ENCODE data around the gene ELAPOR1.
A peak's percentile ranks its signal among the peaks of the same experiment; 100 is the strongest.

Gene ELAPOR1

GRCh38 chr1:109090196-109091077 is 23.5 kb upstream of the ELAPOR1 start, which contains the start of gene TMEM167B:
Gene TMEM167B, plus strand, starts transcription at chr1:109090764. Its CDS starts 109 bp downstream, at chr1:109090873.
- peak within 1 kb of the TSS; percentile 92 for H3K4me3 Mint-ChIP-seq
- H3K27me3 Mint-ChIP-seq: no peaks in the 10 kb centered on the region
- ATAC-seq: peak; percentile 93
- no peaks in the 10 kb centered on the region for H3K36me3 Mint-ChIP-seq
- peaks cover 18% of the 10 kb centered on the region for H3K4me1 Mint-ChIP-seq
- H3K9me3 Mint-ChIP-seq: no peaks in the 10 kb centered on the region
- peak within 1 kb of the TSS; percentile 100 for H3K27ac Mint-ChIP-seq

GRCh38 chr1:109091078-109091838 is 22.7 kb upstream of the ELAPOR1 start:
- Mint-ChIP-seq H3K9me3 (no peaks in the 10 kb centered on the region), H3K27ac (peak overlapping the region; percentile 100), H3K36me3 (no peaks in the 10 kb centered on the region), H3K4me3 (peak overlapping the region; percentile 92), H3K27me3 (no peaks in the 10 kb centered on the region), H3K4me1 (peaks cover 18% of the 10 kb centered on the region)
- peak; percentile 76 for ATAC-seq

- Mint-ChIP-seq H3K27me3 (no peaks in the 10 kb centered on the region), H3K4me3 (peak overlapping the region; percentile 92), H3K4me1 (peaks cover 18% of the 10 kb centered on the region), H3K36me3 (no peaks in the 10 kb centered on the region), H3K9me3 (no peaks in the 10 kb centered on the region), H3K27ac (peak overlapping the region; percentile 100)
- ATAC-seq: no peak
These were observed 22.1 kb upstream of the ELAPOR1 start for GRCh38 chr1:109091839-109092193.

- H3K36me3 Mint-ChIP-seq: no peaks in the 10 kb centered on the region
- no peaks in the 10 kb centered on the region for H3K27me3 Mint-ChIP-seq
- ATAC-seq: no peak
- H3K4me1 Mint-ChIP-seq: peaks cover 22% of the 10 kb centered on the region
- H3K9me3 Mint-ChIP-seq: no peaks in the 10 kb centered on the region
- H3K27ac Mint-ChIP-seq: no peak overlapping the region
- H3K4me3 Mint-ChIP-seq: no peak overlapping the region
These were observed 19.5 kb upstream of the ELAPOR1 start for GRCh38 chr1:109094377-109094803.

- no peaks in the 10 kb centered on the region for H3K9me3 Mint-ChIP-seq
- H3K4me3 Mint-ChIP-seq: no peak overlapping the region
- H3K27ac Mint-ChIP-seq: no peak overlapping the region
- no peak for ATAC-seq
- H3K36me3 Mint-ChIP-seq: no peaks in the 10 kb centered on the region
- no peaks in the 10 kb centered on the region for H3K27me3 Mint-ChIP-seq
- H3K4me1 Mint-ChIP-seq: peaks cover 24% of the 10 kb centered on the region
These were observed 19.0 kb upstream of the ELAPOR1 start for GRCh38 chr1:109094871-109095270.

GRCh38 chr1:109095631-109096030 is 18.3 kb upstream of the ELAPOR1 start:
- H3K27me3 Mint-ChIP-seq: no peaks in the 10 kb centered on the region
- ATAC-seq: no peak

GRCh38 chr1:109096120-109096519 is 17.8 kb upstream of the ELAPOR1 start:
- H3K4me3 Mint-ChIP-seq: no peak overlapping the region
- H3K9me3 Mint-ChIP-seq: no peaks in the 10 kb centered on the region
- no peaks in the 10 kb centered on the region for H3K27me3 Mint-ChIP-seq
- H3K27ac Mint-ChIP-seq: no peak overlapping the region
- ATAC-seq: no peak
- peaks cover 30% of the 10 kb centered on the region for H3K4me1 Mint-ChIP-seq
- H3K36me3 Mint-ChIP-seq: no peaks in the 10 kb centered on the region

More at GRCh38 chr1:109095631-109096030, 18.3 kb upstream of the ELAPOR1 start:
- Mint-ChIP-seq H3K27ac (no peak overlapping the region), H3K4me3 (no peak overlapping the region), H3K9me3 (no peaks in the 10 kb centered on the region), H3K4me1 (peaks cover 25% of the 10 kb centered on the region), H3K36me3 (no peaks in the 10 kb centered on the region)

GRCh38 chr1:109099938-109100773 is 13.8 kb upstream of the ELAPOR1 start:
- Mint-ChIP-seq H3K4me3 (peak overlapping the region; percentile 91), H3K9me3 (no peaks in the 10 kb centered on the region), H3K36me3 (peaks cover 10% of the 10 kb centered on the region), H3K4me1 (peaks cover 17% of the 10 kb centered on the region), H3K27ac (peak overlapping the region; percentile 94), H3K27me3 (no peaks in the 10 kb centered on the region)
- peak; percentile 94 for ATAC-seq

- Mint-ChIP-seq H3K4me3 (no peak overlapping the region), H3K27me3 (no peaks in the 10 kb centered on the region), H3K9me3 (no peaks in the 10 kb centered on the region), H3K27ac (no peak overlapping the region), H3K4me1 (peaks cover 11% of the 10 kb centered on the region), H3K36me3 (peaks cover 10% of the 10 kb centered on the region)
- no peak for ATAC-seq
These were observed 9.4 kb upstream of the ELAPOR1 start for GRCh38 chr1:109104364-109105151.

GRCh38 chr1:109105881-109106280 is 8.0 kb upstream of the ELAPOR1 start:
- ATAC-seq: no peak
- no peak overlapping the region for H3K27ac Mint-ChIP-seq
- peaks cover 10% of the 10 kb centered on the region for H3K36me3 Mint-ChIP-seq
- no peaks in the 10 kb centered on the region for H3K27me3 Mint-ChIP-seq
- H3K4me3 Mint-ChIP-seq: no peak overlapping the region
- H3K9me3 Mint-ChIP-seq: no peaks in the 10 kb centered on the region
- peaks cover 8% of the 10 kb centered on the region for H3K4me1 Mint-ChIP-seq

- no peaks in the 10 kb centered on the region for H3K27me3 Mint-ChIP-seq
- peaks cover 7% of the 10 kb centered on the region for H3K4me1 Mint-ChIP-seq
- ATAC-seq: no peak
- no peak overlapping the region for H3K4me3 Mint-ChIP-seq
- H3K36me3 Mint-ChIP-seq: peaks cover 8% of the 10 kb centered on the region
- H3K27ac Mint-ChIP-seq: no peak overlapping the region
- no peaks in the 10 kb centered on the region for H3K9me3 Mint-ChIP-seq
These were observed 6.1 kb upstream of the ELAPOR1 start for GRCh38 chr1:109107785-109108184.

- no peak for ATAC-seq
- Mint-ChIP-seq H3K9me3 (no peaks in the 10 kb centered on the region), H3K4me3 (no peak overlapping the region), H3K4me1 (peaks cover 24% of the 10 kb centered on the region), H3K27ac (peak overlapping the region; percentile 3), H3K27me3 (peaks cover 9% of the 10 kb centered on the region), H3K36me3 (no peaks in the 10 kb centered on the region)
These were observed 4.0 kb upstream of the ELAPOR1 start for GRCh38 chr1:109109906-109110305.

GRCh38 chr1:109111386-109112055 is 2.4 kb upstream of the ELAPOR1 start:
- ATAC-seq: no peak
- Mint-ChIP-seq H3K27ac (no peak overlapping the region), H3K4me1 (peaks cover 24% of the 10 kb centered on the region), H3K27me3 (peaks cover 10% of the 10 kb centered on the region), H3K4me3 (no peak overlapping the region), H3K36me3 (no peaks in the 10 kb centered on the region), H3K9me3 (no peaks in the 10 kb centered on the region)

Measured in stimulated activated memory B cell treated with anti-CD40 and anti-IgM and Interleukin-4, amounts not matched to agents 10 μg/mL and 1 μg/mL and 100 μg/mL, for 72 hours (primary cell).